ENCODE results near the gene DCC. TPM values are rescaled to one million over a fixed set of nuclear protein-coding genes. Genes with fewer than 3 reads are reported as not detected.

Gene DCC
- total and polyA plus RNA-seq, 9 of the 15 experiments (the other 6 are each of a cell fraction or from before 2014, with no cell fraction given): not detected

GRCh38 chr18:53153281-53153680 is 813.3 kb downstream of the DCC start (continued):
- TF ChIP-seq ZBTB33 (CRISPR knock-in tag; IDR thresholded peaks at IDR 0.05) (no peak), PTRF (tag; IDR thresholded peaks at IDR 0.05) (no peak), THRB (CRISPR knock-in tag; conservative IDR thresholded peaks at IDR 0.05) (no peak), THRA (IDR thresholded peaks at IDR 0.05) (no peak), IRF1 (CRISPR knock-in tag; IDR thresholded peaks at IDR 0.05; ENCODE audit: borderline replicate concordance) (no peak), EWSR1 (IDR thresholded peaks at IDR 0.05; ENCODE audit: borderline replicate concordance, low read depth, partially characterized antibody) (no peak), MBD1 (CRISPR knock-in tag; IDR thresholded peaks at IDR 0.05) (no peak), MTA2 (IDR thresholded peaks at IDR 0.05; ENCODE audit: low read depth) (no peak), RAD21 (CRISPR knock-in tag; conservative IDR thresholded peaks at IDR 0.05 in 1 of 2, IDR thresholded peaks at IDR 0.05 in 1 of 2) (no peak), MED1 (CRISPR knock-in tag; IDR thresholded peaks at IDR 0.05; ENCODE audit: borderline replicate concordance) (no peak)

Data from K562 (cell line).